Measurements from ENCODE around the gene ADAMTS9. TPM values are rescaled to one million over a fixed set of nuclear protein-coding genes. Genes with fewer than 3 reads are reported as not detected.

The ADAMTS9 gene
- total RNA-seq, 1 experiment from 2014 or later: 1.2 TPM

DNA sequence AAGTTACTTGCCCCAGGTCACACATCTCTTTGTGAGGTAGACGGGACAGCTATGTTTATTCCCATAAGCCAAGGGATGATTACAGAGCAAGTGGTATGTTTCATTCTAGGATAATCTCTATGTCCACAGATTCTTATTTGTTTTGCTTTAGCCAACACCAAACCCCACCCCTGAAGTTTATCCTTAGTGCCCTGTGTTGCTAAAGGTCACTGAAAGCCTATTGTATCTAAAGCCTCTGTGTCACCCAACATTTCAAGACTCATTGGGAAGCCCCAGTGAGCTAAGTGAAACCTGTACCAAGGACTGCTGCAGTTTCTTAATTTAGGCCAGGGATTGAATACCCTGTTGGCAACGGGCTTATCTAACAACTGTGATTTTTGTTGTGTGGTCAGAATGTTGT lies 135.6 kb downstream of the ADAMTS9 start:
- Histone ChIP-seq H3K79me2 (ENCODE audit: low read depth) (no peaks in the 10 kb centered on the region), H2AFZ (no peak overlapping the region), H3K36me3 (ENCODE audit: low read depth) (no peaks in the 10 kb centered on the region), H3K27ac (peak overlapping the region; percentile 61), H3F3A (ENCODE audit: insufficient read depth, low read depth) (0 out of 2 replicates have a peak, but pooled peaks cover 4% of the 10 kb centered on the region), H3K9me2 (ENCODE audit: insufficient read depth) (no peaks in the 10 kb centered on the region), H3K4me1 (replicated peaks; ENCODE audit: insufficient read depth) (peaks cover 26% of the 10 kb centered on the region), H4K20me1 (ENCODE audit: insufficient read depth) (no peaks in the 10 kb centered on the region), H3K4me3 (no peak overlapping the region), H3K27me3 (ENCODE audit: insufficient read depth, low read depth) (no peaks in the 10 kb centered on the region), H3K4me2 (peak overlapping the region; percentile 26), H3K9me3 (ENCODE audit: insufficient read depth, low read depth) (no peaks in the 10 kb centered on the region)
- CTCF ChIA-PET: no interaction called here
- BruUV-seq (replicated peaks): no TSS peak
- TF ChIP-seq CTCF (conservative IDR thresholded peaks at IDR 0.05) (no peak), EZH2 (IDR thresholded peaks at IDR 0.05; ENCODE audit: low read depth) (no peak)
- peak in 1 of 2 experiments; percentile 87 for DNase-seq
- intact Hi-C loops (cut with micrococcal nuclease; ENCODE audit: unreplicated experiment): no loop called here
- POLR2A ChIA-PET (ENCODE audit: unreplicated experiment): no interaction called here

GRCh38 chr3:64551697-64552096 lies 136.1 kb downstream of the ADAMTS9 start:
- Histone ChIP-seq H3F3A (ENCODE audit: insufficient read depth, low read depth) (0 out of 2 replicates have a peak, but pooled peaks cover 4% of the 10 kb centered on the region), H3K4me2 (peak overlapping the region; percentile 26; the same call in 1 of the 2 replicates), H3K9me3 (ENCODE audit: insufficient read depth, low read depth) (no peaks in the 10 kb centered on the region), H2AFZ (no peak overlapping the region), H3K27ac (peak overlapping the region; percentile 61), H3K36me3 (ENCODE audit: low read depth) (no peaks in the 10 kb centered on the region), H3K4me1 (replicated peaks; ENCODE audit: insufficient read depth) (peaks cover 26% of the 10 kb centered on the region), H3K27me3 (ENCODE audit: insufficient read depth, low read depth) (no peaks in the 10 kb centered on the region), H3K79me2 (ENCODE audit: low read depth) (no peaks in the 10 kb centered on the region), H4K20me1 (ENCODE audit: insufficient read depth) (no peaks in the 10 kb centered on the region), H3K4me3 (no peak overlapping the region), H3K9me2 (ENCODE audit: insufficient read depth) (no peaks in the 10 kb centered on the region)
- peak in 1 of 2 experiments; percentile 82 for DNase-seq
- intact Hi-C loops (cut with micrococcal nuclease; ENCODE audit: unreplicated experiment): no loop called here
- no TSS peak for BruUV-seq (replicated peaks)
- POLR2A ChIA-PET (ENCODE audit: unreplicated experiment): no interaction called here
- CTCF ChIA-PET: no interaction called here
- TF ChIP-seq EZH2 (IDR thresholded peaks at IDR 0.05; ENCODE audit: low read depth): no peak
- TF ChIP-seq CTCF (conservative IDR thresholded peaks at IDR 0.05): no peak

DNA sequence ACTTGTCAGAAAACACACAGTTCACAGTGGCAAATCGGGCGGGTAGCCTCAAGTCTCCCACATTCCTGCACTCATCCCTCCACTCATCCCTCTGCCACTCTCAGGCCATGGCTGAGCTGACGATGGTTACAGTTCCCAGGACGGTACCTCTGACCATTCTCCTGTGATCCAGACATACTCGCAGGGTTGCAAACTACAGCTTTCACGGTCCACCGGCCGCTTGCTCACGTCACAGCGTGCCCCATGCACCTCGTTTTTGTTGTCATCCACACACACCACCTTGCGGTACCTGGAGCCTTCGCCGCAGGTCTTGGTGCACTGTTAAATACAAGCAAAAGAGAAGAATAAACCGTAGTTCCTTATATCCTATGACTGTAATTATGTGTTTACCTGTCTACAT lies 137.1 kb downstream of the ADAMTS9 start:
- intact Hi-C loops (cut with micrococcal nuclease; ENCODE audit: unreplicated experiment): no loop called here
- Histone ChIP-seq H3K4me1 (replicated peaks; ENCODE audit: insufficient read depth) (peaks cover 26% of the 10 kb centered on the region), H3K27ac (peak overlapping the region; percentile 61; the same call in 1 of the 2 replicates), H2AFZ (no peak overlapping the region), H3K36me3 (ENCODE audit: low read depth) (no peaks in the 10 kb centered on the region), H3K9me3 (ENCODE audit: insufficient read depth, low read depth) (no peaks in the 10 kb centered on the region), H3K4me2 (no peak overlapping the region), H3K79me2 (ENCODE audit: low read depth) (no peaks in the 10 kb centered on the region), H3K9me2 (ENCODE audit: insufficient read depth) (no peaks in the 10 kb centered on the region), H3K4me3 (no peak overlapping the region), H3K27me3 (ENCODE audit: insufficient read depth, low read depth) (no peaks in the 10 kb centered on the region), H4K20me1 (ENCODE audit: insufficient read depth) (no peaks in the 10 kb centered on the region), H3F3A (ENCODE audit: insufficient read depth, low read depth) (0 out of 2 replicates have a peak, but pooled peaks cover 4% of the 10 kb centered on the region)
- ChIA-PET CTCF (no interaction called here), POLR2A (ENCODE audit: unreplicated experiment) (no interaction called here)
- DNase-seq: no peak
- TF ChIP-seq EZH2 (IDR thresholded peaks at IDR 0.05; ENCODE audit: low read depth) (no peak), CTCF (conservative IDR thresholded peaks at IDR 0.05) (no peak)
- BruUV-seq (replicated peaks): no TSS peak

All from PC-9 (cell line).